Measurements from ENCODE around the gene LHFPL6.

LHFPL6 gene

DNA sequence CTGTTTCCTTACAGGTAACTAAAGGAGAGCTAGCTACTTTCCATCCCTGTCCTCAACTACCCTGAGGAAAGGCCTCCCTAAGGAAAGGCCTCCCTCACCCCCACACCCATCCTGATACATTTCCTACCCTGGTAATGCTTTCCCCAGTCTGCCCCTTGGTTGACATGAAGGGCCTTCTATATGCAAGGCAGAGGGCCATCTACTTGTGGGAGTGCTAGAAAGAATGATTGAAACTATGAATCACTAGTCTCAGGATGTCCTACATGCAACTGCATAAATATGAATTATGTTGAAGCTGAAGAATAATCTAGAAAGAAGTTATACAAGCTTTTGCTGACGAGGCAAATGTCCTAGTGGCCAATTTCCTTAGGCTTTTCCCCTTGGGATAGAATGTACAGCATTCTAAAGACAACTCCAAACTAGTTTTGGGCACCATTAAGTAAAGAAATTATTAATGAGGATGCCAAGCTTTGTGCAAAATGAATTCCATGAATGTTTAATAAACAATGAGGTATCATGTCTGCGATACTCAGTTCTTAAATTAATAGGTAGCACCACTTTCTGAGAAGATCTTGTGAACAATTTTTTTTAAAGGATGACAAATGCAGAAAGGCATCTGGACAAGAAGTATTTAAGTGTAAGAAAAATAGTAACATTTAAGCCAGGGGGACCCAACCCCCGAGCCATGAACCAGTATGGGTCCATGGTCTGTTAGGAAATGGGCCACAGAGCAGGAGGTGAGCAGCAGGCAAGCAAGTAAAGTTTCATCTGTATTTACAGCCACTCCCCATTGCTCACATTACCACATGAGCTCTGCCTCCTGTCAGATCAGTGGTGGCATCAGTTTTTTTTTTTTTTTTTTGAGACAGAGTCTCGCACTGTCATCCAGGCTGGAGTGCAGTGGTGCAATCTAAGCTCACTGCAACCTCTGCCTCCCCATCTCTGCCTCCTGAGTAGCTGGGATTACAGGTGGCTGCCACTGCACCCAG lies 223.0 kb downstream of the LHFPL6 start:
- DNase-seq (ENCODE audit: low read depth) = no peak

DNA sequence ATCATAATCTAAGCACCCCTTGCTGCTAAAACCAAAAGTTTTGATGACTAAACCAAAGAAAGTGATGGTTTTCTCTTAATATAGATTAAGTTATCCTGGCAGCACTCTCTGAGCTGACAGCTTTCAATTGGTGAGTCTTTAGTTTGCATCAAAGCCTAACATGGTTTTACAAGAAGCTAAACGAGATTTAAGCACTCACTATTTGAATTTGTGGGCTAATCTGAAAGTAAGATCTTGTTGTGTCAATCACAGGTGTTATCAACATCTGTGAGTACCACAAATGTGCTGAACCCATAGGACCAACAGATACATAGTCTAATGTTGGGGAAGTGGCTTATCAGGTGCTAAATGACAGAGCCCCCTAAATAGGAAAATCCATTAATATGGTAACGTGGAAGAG lies 223.9 kb downstream of the LHFPL6 start:
- DNase-seq (ENCODE audit: low read depth) = no peak

DNA sequence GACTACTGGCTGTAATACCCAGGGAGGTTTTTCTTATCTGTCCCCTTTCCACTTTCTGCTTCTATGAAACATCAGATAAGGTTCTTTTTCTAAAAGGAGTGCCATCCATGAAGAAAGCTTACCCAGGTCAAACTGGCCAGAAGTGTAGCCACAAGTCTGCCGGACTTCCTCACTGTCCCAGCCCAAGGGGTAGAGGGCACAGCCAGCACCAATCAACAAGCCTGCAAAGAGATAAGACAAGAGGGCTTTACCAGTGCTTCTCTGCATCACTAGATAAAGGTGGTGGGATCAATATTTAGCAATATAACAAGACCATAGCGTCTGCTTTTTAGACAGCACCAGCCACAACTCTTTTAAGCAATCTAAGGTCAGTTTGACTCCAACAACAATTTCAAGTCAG lies 224.7 kb downstream of the LHFPL6 start:
- DNase-seq (ENCODE audit: low read depth) = no peak

DNA sequence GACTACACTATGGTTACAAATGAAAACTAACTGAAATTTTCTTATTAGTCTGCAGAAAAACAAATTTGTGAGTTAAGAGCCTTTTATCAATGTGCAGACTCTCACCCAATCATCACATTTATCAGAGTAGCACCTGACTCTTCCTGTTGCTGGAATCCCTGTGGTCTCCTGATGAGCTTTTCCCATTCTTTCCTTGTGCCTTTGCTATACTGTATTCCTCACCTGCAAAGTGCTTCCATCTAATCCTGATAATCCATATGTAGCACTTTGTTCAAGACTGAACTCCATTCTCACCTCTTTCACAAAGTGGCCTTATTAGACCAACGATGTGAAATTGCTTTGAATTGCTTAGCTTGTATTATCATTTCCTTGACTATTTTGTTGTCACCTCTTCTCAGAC lies 225.3 kb downstream of the LHFPL6 start:
- no peak for DNase-seq (ENCODE audit: low read depth)

DNA sequence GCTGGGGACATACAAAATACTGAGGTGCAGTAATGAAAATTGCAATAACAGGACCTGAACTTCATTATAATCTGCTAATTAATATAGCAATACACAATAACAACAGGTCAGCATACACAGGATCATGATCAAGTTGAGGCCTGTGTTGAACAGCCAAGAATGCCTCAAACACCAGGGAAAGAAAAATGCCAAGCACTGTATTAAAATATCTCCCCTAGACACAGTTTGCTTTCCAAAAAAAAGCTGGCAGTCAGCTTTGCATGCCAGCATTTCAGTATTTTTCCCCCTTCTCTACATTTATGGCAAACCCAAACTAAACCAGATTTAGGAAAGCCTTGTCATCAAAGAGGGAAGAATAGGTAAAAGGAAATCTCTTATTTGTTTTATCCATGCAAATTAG lies 226.9 kb downstream of the LHFPL6 start:
- DNase-seq (ENCODE audit: low read depth) = no peak

DNA sequence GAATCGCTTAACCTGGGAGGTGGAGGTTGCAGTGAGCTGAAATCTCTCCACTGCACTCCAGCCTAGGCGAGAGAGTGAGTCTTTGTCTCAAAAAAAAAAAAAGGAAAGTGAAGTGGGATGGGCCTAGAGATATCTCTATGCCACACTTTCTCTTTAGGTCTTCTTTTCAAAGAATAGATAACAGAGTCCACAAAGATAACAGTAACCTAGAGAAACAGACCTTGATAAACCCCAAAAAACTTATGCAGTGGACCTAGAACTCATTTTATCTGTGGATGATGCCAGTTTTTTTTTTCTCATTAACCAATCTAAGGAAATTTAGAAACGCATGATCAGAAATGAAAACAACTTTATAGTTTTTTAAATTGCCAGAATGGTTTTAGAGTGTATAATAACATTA lies 227.4 kb downstream of the LHFPL6 start:
- DNase-seq (ENCODE audit: low read depth) = no peak

DNA sequence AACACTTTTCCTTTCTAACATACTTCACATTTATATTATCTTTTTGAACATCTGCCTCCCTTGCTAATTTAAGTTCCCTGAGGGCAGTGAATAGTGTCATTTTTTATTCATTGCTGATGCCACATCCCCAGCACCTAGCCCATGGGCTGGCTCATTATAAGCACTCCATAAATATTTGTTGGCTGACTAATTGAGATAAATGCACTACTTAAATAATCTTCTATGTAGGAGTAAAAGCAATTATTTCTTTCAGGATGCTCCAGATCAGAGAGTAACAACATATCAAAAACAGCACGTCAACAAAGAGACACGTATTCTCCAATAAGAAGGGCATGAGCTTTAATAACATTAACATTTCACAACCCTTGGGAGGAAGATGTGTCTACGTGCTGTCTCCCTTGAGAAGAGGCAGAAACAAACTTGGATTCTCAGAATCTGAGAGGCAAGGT lies 228.2 kb downstream of the LHFPL6 start:
- DNase-seq (ENCODE audit: low read depth) = no peak

DNA sequence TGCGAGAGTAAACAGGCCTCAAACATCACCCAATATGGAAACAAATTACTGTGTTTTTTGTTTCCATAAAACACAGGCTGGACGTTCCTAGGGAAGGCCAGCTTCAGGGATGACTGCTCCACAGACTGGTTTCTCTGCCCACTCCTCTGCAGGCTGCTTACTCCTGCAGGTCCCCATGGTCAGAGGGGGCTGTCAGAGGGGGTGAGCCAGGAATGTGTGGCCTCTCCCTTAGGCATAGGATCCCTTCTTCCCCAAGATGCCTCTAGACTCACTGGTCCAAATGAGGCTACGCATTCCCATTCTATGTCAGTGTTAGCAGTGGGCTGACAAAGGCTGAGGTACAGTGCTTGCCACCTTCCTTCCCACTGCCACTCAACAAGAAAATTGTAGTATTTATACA lies 229.8 kb downstream of the LHFPL6 start:
- DNase-seq (ENCODE audit: low read depth) = no peak

DNA sequence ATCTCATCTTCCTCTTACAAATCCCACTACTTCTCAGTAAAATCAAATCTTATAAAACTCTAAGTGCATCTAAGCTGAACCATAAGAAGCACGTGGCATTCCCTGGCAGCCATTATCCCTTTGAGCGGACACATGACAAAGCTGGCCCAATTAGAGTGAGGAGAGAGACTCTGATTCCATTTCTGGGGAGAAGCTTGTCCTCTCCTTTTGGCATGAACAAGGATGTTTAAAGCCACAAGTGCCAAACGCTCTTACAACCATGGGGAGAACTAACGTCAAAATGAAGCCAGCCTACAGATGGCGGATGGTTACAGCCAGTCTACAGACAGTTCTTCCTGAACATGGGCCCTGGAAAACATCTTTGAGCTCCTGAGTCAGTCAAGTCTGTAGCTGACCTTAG lies 231.3 kb downstream of the LHFPL6 start:
- no peak for DNase-seq (ENCODE audit: low read depth)

DNA sequence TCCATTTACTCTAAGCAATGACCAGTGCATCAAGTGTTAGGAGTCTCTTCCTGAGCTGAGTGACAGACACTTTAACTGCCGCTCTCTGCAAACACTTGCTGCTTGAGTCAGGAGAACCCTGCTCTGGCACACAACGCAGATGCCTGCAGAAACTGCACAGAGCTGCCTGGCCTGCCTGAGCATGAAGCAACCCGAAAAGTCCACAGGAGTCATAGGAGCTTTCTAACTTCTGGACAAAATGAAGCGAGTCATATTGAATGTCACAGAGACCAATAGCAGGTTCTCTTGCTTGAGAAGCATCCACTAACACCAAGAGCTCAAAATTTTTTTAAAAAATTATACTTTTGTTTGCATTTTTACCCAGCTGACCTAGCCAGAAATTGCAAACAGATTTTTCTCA lies 232.4 kb downstream of the LHFPL6 start:
- peak; percentile 64 for DNase-seq (ENCODE audit: low read depth)

DNA sequence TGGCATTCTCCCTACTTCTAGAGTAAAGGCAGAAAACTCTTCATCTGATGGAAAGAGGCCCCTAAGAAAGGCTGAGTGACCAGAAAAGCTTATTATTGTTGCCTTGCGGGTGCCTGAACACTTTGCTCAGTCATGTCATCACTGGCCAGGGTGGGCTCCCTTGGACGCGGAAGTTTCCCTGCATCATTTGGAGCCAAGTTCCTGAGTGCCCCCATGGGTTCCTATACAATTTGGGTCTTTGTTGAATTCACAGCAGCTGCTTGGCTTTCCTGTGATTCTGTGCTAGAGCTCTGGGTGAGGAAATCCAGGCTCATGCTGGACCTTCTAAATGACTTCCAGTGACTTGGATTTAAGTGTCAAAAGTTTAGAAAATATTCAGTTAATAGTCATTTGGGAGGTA lies 232.9 kb downstream of the LHFPL6 start:
- no peak for DNase-seq (ENCODE audit: low read depth)

DNA sequence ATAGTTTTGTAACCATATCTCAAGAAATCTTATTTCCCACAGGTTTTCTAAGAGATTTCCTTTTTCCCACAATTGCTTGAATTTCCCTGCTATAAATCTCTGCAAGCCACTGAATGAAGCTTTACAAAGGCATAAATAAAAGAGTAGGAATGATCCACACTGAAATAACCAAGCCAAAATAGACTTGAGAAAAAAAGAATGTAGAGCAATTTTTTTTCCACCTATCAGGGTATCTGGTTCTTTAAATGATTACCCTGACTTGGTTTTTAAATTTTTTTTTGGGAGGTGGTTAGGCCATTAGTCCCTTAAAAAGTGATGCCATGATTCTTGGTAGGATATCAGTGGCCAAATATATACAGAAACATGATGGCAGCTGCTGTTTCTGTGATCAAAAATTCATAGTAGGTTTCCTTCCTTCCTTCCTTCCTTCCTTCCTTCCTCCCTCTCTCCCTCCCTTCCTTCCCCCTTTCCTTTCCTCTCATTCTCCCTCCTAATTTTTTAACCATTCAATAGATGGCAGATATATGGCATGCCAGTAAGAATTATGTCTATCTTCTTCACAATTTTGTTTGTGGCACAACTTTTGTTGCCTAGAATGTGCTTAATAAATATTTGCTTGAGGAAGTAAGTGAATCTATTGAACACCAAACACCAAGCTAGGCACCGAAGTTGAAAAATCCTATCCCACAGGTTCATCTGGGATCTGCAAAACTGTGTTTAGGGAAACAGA lies 233.7 kb downstream of the LHFPL6 start:
- DNase-seq (ENCODE audit: low read depth) = no peak

DNA sequence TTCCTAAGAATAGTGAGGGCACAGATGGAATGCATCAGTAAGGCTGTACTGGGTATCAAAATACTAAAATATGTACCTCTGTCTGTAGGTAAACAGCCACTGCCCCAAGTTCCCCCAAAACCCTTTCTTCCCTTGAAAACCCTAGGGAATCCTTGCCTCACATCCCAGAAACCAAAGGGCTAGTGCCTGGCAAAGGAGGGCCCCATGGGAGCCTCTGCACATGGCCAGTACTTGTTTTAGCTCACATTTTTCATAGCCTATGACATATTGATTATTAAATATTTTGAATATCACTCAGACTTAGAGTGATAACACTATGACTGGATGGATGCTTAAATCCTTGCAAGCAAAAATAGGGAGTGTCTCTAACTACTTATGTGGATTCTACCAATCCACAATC lies 237.1 kb downstream of the LHFPL6 start:
- no peak for DNase-seq (ENCODE audit: low read depth)

DNA sequence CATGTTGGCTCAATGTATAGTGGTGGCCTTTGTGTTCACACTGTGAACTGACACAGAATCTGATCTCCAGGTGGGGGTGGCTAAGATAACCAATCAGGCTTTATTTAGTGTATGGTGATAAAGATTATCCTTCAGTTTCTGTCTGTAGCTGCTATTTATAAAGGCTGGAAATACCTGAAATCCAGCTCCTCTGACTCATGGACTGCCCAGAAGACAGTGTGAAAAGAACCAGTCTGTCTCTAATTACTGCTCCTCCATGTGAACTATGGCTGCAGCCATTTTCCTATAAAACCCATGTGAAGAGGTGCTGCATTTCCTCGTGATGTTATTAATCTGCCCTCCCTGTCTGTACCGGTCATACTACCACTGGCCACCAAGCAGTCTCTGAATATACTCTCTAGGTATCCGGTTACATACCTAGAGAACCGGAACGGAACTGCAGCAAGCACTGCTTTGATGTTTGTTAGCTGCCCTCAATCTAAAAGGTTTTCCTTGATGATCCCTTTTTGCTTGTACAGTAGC lies 238.0 kb downstream of the LHFPL6 start:
- no peak for DNase-seq (ENCODE audit: low read depth)

DNA sequence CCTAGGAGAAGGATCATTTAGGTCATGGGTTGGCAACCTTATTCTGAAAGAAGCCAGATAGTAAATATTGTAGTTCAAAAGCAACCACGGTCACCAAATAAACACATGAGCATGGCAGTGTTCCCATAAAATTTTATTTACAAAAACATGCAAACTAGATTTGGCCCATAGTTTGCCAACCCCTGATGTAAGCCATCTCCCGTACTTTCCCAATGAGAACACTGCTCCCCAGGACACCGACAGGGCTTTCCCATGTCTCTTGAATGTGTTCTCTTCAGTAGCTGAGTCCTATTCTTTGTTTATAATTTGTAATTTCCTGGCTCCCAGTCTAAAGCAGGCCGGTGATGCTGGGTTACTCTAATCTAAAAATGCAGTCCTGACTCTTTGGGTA lies 239.6 kb downstream of the LHFPL6 start:
- DNase-seq (ENCODE audit: low read depth) = no peak

DNA sequence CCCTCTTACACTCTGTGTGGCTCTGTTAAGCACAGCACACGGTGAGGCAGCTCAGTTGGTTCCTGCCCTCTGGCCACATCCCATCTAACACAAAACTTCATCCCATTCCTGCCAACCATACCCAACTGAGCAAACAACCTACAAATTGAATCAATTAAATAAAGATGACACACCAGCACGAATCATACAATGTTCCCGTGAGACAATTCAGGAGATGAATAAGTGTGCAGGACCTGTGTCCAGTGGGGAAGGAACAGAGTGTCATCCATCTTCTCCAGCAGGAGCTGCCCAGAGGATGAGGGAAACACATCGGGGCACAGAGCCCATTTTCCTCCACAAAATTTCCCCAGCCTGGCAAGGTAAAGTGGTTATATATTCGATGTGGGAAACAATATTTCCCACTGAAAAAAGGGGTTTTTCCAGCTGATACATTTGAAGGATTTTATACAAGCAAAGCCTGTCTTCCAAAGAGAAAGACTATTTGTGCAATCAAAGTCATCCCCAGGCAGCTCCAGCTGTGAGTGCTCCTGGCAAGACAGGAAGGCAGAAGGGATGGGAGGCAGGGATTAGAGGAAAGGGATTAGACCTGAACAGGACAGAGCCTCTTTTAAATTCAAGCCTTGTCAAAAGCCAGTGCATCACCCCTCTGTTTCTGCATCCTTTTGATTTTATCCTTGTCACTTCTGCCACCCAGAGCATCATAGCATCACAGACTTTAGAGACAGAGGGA lies 240.2 kb downstream of the LHFPL6 start:
- DNase-seq (ENCODE audit: low read depth) = no peak

DNA sequence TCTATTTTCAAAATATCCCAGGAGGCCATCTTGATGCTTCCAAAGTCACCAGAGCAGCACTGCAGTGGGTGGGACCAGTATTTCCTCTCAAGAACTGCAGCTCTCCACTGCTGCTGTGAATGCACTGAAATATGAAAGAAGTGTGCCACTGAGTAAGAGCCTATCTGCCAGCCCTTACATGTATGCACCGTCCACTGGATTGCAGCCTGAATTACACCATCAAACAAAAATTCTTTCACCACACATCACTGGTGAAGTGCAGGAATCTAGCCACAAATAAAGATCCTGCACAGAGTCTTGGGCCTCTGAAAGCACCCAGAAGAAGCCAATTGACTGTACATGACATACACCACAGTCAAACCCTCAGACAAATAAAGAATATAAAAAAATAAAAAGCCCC lies 249.0 kb downstream of the LHFPL6 start:
- peak; percentile 30 for DNase-seq (ENCODE audit: low read depth)

DNA sequence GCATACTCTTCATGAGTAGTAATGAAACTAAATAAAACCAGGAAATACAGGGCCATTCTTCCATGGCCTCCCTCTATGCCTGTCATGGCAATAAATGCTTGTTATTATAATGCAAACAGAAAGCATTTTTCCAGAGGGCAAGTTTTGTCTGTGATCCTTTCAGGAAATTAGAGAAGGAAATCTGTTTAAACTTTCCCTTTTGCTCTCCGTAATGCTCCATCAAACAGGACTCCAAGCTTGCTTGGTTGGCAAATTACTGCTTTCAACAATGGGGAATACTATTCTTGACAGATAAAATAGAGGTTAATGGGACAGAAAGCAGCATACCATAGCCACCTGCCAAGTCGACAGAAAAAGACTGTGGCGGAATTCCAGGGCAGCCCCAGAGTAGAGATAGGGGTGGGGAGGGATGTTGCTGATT lies 252.5 kb downstream of the LHFPL6 start:
- DNase-seq (ENCODE audit: low read depth) = no peak

DNA sequence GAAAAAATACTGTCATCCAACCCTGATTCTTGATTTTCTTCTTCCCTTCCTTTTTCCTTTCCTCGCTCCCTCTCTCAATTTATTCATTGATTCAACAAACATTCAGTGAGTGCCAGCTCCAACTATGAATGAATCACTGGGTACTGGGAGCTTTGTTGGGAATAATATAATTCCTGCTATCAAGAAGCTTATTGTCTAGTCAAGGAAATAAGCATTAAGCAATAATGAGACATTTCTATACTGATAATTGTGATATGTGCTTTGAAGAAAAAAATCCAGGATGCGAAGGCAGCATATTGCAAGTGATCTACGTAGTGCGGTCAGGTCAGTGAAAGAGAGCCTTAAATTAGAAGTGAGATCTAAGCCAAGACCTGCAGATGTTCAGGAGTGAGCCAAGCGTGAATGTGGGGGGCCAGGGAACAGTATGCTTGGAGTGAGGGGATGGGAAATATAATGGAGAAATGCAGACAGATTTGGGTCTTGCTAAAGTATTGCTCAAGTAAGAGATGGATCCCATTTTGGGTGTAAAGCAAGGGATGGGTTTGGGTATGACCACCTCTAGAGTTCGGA lies 253.5 kb downstream of the LHFPL6 start:
- DNase-seq (ENCODE audit: low read depth) = no peak

DNA sequence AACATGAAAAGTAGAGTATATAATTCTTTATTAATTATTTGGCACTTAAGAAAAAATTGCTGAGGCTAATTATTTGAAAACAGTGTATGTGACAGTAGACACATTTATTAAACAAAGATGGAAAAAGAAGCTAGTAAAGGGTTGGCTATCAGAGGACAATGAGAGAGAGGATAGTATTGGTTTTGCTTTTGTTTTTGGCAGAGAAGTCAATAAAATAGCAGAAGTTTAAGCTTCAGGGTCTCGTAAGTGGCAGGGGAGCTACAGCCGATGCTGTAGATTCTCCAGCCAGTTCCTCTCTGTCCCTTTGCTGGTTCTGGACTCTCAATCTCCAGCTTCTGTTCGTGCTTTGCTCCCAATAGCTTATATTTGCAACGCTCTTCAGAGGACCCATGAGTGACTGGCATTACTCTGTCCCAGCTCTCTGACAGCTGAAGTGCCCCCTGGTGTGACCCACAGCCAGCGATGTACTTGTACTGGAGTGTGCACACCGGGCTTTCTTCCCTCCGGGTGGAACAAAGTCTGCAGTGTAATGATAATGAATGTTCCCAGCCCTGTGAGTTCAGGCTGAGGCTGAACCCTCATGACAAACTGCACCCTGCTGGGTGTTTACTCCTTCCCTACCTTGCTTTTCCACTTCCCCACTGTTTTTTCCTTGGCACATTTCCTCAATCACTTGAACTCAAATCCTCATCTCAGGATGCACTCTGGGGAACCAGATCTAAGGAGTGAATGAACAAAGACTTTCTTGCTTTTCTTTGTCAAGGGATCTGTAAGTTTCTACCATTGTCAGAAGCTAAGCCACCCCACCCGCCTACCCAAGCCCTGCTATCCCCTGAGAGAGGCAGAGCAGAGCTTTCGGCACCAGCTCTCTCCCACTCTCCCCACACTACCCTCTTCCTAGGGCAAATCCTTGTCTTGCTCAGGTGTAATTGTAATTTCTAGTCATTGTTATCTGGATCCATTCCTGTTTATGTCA lies 254.8 kb downstream of the LHFPL6 start:
- no peak for DNase-seq (ENCODE audit: low read depth)

DNA sequence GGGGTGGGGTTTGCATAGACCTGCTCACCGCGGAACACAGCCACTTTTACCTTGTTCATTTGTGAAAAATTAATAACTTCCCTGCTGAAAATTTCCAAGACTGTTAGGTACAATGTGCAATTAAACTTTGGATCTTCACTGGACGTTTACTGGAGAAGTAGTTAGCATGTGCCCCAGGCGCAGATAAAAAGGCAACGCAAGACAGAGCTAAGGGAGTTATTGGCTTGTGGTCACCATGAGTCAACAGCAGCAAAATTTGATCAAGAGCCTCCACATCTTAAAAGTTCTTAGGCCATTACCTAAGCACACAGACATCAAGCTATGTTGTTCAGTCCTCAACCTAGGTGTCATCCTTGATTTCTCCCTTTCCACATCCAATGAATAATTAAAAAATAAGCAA lies 257.0 kb downstream of the LHFPL6 start:
- DNase-seq (ENCODE audit: low read depth) = no peak
